Activated T-helper 2 cell treated with anti-CD3 and anti-CD28 coated beads, Interferon-gamma antibody, Interleukin-2, Interleukin-4, amounts not matched to agents 10 μg/mL and 5 μg/mL and 100 μg/mL, durations not matched to agents 14 hours and 24 hours and 36 hours (primary cell): Measurements from ENCODE around the gene OR1F1. TPM values are rescaled to one million over a fixed set of nuclear protein-coding genes. Genes with fewer than 3 reads are reported as not detected.
"Not testable (repeated sequence)": the region's sequence is repeated elsewhere in the genome, so short reads cannot be mapped to it uniquely, and the experiment has no call there.

Experiments used
- DNase-seq: peaks from one replicate; pipeline ENCODE4 v3.0.0; 2021; ENCODE audit warnings: low spot score
- H3K27ac Mint-ChIP-seq: one replicate; pipeline ENCODE4 v1.8.0; 2021; ENCODE audit warnings: mixed read lengths
- H3K27me3 Mint-ChIP-seq: one replicate; pipeline ENCODE4 v1.8.0; 2021; ENCODE audit warnings: low read depth, mixed read lengths
- H3K36me3 Mint-ChIP-seq: one replicate; pipeline ENCODE4 v1.8.0; 2021; ENCODE audit warnings: low read depth, mixed read lengths
- H3K4me1 Mint-ChIP-seq: one replicate; pipeline ENCODE4 v1.8.0; 2021; ENCODE audit warnings: low read depth, mixed read lengths
- H3K4me3 Mint-ChIP-seq: one replicate; pipeline ENCODE4 v1.8.0; 2021; ENCODE audit warnings: low read depth, mild to moderate bottlenecking, moderate library complexity, mixed read lengths
- H3K9me3 Mint-ChIP-seq: one replicate; pipeline ENCODE4 v1.8.0; 2021; ENCODE audit warnings: mixed read lengths
- intact Hi-C: fragments of 100-400 bp; cut with micrococcal nuclease; formaldehyde crosslinking; loops from one replicate; pipeline ENCODE4 v1.15.1; 2023
- total RNA-seq: library from RNA; stranded (reverse); gene quantifications from 2 replicates; pipeline ENCODE4 v1.2.3, GENCODE V29; 2022

Gene OR1F1
- total RNA-seq, result not detected in 2 replicates

GRCh38 chr16:3187798-3188674 is at the start of gene OR1F1:
Gene OR1F1, plus strand, starts transcription at chr16:3188204.
- intact Hi-C loops, result loop anchor here (5.0 kb wide), 1 partner anchor 36 kb away; no protein-coding TSS in a partner anchor
- DNase-seq, result peak; percentile 71
- H3K9me3 Mint-ChIP-seq, result peaks cover 4% of the 10 kb centered on the region
- H3K4me3 Mint-ChIP-seq, result peak within 1 kb of the TSS; percentile 72
- H3K27ac Mint-ChIP-seq, result peak within 1 kb of the TSS; percentile 63
- H3K27me3 Mint-ChIP-seq, result peaks cover 73% of the 10 kb centered on the region
- peaks cover 9% of the 10 kb centered on the region for H3K36me3 Mint-ChIP-seq
- peaks cover 36% of the 10 kb centered on the region for H3K4me1 Mint-ChIP-seq

GRCh38 chr16:3138342-3138741 is 49.7 kb upstream of the OR1F1 start:
- peaks cover 22% of the 10 kb centered on the region for H3K36me3 Mint-ChIP-seq
- no peak for DNase-seq
- H3K4me3 Mint-ChIP-seq, result no peak overlapping the region
- H3K27ac Mint-ChIP-seq, result no peak overlapping the region
- no peaks in the 10 kb centered on the region for H3K9me3 Mint-ChIP-seq
- H3K4me1 Mint-ChIP-seq, result peaks cover 11% of the 10 kb centered on the region
- intact Hi-C loops, result no loop called here
- no peaks in the 10 kb centered on the region for H3K27me3 Mint-ChIP-seq

DNA sequence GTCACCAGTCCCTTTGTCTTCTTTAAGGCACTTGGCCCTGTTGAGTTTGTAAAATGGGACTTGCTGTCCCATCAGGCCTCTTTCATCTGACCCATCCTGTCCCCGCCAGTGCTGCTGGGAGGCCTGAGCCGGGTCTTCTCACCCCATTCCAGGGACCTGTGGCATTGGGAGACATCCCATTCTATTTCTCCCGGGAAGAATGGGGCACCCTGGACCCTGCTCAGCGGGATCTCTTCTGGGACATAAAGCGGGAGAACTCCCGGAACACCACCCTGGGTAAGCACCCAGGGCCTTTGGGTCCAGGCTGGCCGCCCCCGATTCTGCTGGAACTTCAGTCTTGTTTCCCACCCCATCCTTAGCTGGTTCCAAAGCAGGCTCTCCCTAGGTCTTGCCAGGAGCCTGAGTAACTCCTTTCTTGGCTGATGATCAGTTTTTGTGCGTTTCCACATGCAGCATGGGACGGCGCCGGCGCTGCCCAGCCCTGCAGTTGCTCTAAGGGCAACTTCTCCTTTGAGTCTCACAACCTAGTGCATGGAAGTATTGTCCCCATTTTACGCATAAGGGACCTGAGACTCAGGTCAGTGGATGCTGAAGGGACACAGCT is 49.1 kb upstream of the OR1F1 start:
- no peaks in the 10 kb centered on the region for H3K9me3 Mint-ChIP-seq
- intact Hi-C loops, result no loop called here

GRCh38 chr16:3139561-3139960 is 48.4 kb upstream of the OR1F1 start:
- H3K4me3 Mint-ChIP-seq, result not testable (repeated sequence)
- H3K36me3 Mint-ChIP-seq, result peaks cover 16% of the 10 kb centered on the region

More for the DNA sequence above, 49.1 kb upstream of the OR1F1 start:
- H3K4me1 Mint-ChIP-seq, result peaks cover 8% of the 10 kb centered on the region
- DNase-seq, result no peak
- no peak overlapping the region for H3K4me3 Mint-ChIP-seq
- H3K27ac Mint-ChIP-seq, result no peak overlapping the region
- H3K36me3 Mint-ChIP-seq, result peaks cover 19% of the 10 kb centered on the region
- H3K27me3 Mint-ChIP-seq, result no peaks in the 10 kb centered on the region

GRCh38 chr16:3140603-3141427 is 47.2 kb upstream of the OR1F1 start:
- H3K4me3 Mint-ChIP-seq, result no peak overlapping the region
- intact Hi-C loops, result no loop called here

More at GRCh38 chr16:3139561-3139960, 48.4 kb upstream of the OR1F1 start:
- H3K27ac Mint-ChIP-seq, DNase-seq, H3K27me3 Mint-ChIP-seq, intact Hi-C loops, H3K4me1 Mint-ChIP-seq, H3K9me3 Mint-ChIP-seq: not testable (repeated sequence)

GRCh38 chr16:3141781-3142311 is 46.2 kb upstream of the OR1F1 start:
- intact Hi-C loops, result no loop called here
- Mint-ChIP-seq H3K27me3 (peaks cover 2% of the 10 kb centered on the region), H3K4me3 (no peak overlapping the region), H3K27ac (no peak overlapping the region), H3K9me3 (no peaks in the 10 kb centered on the region), H3K36me3 (peaks cover 14% of the 10 kb centered on the region), H3K4me1 (no peaks in the 10 kb centered on the region)
- no peak for DNase-seq

More at GRCh38 chr16:3140603-3141427, 47.2 kb upstream of the OR1F1 start:
- Mint-ChIP-seq H3K27ac (no peak overlapping the region), H3K27me3 (peaks cover 2% of the 10 kb centered on the region), H3K9me3 (no peaks in the 10 kb centered on the region), H3K4me1 (peaks cover 5% of the 10 kb centered on the region), H3K36me3 (peaks cover 14% of the 10 kb centered on the region)
- no peak for DNase-seq

- DNase-seq, result no peak
- no peaks in the 10 kb centered on the region for H3K4me1 Mint-ChIP-seq
- H3K4me3 Mint-ChIP-seq, result no peak overlapping the region
- no peak overlapping the region for H3K27ac Mint-ChIP-seq
- H3K36me3 Mint-ChIP-seq, result peaks cover 14% of the 10 kb centered on the region
- intact Hi-C loops, result no loop called here
- H3K27me3 Mint-ChIP-seq, result peaks cover 2% of the 10 kb centered on the region
- no peaks in the 10 kb centered on the region for H3K9me3 Mint-ChIP-seq
Measured at GRCh38 chr16:3142327-3142726, 45.7 kb upstream of the OR1F1 start.

DNA sequence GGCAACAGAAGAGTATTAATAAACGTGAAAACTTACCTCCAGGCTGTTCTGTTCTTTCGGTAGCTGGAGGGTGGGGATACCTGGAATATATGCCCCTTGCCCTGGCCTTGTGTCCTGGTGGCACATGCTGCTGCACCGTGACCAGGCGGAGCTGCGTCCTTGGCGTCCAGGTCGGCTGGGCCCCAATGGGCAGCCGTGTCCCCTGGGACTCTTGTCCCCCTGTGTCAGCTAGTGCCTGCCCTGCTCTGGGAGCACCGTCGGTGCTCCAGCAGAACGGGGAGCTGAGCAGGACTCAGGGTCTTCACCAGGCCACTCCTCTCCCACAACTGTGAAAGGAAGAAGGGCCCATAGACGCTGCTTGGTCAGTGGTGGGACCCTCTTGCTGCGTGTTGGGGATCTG is 45.2 kb upstream of the OR1F1 start:
- DNase-seq, result no peak
- Mint-ChIP-seq H3K36me3 (peaks cover 14% of the 10 kb centered on the region), H3K27me3 (peaks cover 3% of the 10 kb centered on the region), H3K27ac (no peak overlapping the region), H3K9me3 (no peaks in the 10 kb centered on the region), H3K4me1 (no peaks in the 10 kb centered on the region), H3K4me3 (no peak overlapping the region)
- intact Hi-C loops, result no loop called here

DNA sequence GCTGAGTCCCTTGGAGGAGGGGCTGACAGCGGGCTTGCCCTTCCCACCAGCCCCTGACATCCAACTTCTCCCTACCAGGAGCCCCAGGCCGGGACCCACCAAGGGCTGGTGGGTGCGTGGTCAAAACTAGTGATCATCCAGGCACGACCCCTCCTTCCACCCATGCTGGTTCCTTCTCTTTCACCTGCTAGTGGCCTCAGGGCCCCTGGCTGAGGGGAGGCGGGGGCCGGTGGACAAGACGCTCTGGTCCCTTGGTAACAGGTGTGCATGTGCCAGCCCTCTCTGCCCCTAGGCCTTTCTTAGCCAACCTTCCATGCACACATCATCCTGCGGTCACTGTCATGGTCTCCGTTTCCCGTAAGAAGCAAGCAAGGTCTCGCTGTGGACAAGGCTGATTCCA is 44.8 kb upstream of the OR1F1 start:
- no peak overlapping the region for H3K4me3 Mint-ChIP-seq
- H3K27ac Mint-ChIP-seq, result no peak overlapping the region
- H3K36me3 Mint-ChIP-seq, result peaks cover 14% of the 10 kb centered on the region
- peaks cover 3% of the 10 kb centered on the region for H3K27me3 Mint-ChIP-seq
- intact Hi-C loops, result no loop called here
- H3K4me1 Mint-ChIP-seq, result no peaks in the 10 kb centered on the region
- H3K9me3 Mint-ChIP-seq, result no peaks in the 10 kb centered on the region
- DNase-seq, result no peak

DNA sequence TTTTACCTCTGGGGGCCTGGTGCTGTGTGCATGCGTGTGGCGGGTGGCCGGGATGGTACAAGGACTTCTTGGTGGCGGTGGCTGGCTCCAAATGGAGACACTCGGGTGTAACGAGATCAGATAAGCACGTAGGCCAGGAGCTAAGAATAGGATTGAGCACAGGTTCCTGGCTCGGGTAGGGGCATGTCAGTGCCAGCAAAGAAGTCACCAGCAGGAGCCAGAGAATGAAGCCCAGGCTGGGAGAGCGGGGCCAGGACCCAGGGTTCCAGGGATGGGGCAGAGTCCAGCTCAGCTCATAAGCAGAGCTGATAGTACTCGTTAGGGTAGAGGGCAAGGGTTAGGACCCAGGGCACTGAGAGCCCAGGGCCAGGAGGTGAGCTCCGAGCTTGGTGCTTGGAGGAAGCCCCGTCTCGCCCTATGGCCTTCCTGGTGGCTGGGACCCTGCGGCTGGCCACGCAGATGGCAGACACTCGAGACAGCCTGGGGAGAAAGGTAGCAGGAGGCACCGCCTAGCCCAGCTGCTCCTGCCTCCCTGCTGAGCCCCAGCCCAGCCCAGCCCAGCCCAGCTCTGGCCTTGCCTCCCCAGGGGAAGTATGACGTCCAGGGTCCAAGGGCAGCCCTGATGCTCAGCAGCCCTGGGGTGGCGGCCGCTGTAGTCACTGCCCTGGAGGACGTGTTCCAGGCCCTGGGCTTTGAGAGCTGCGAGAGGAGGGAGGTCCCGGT is 44.2 kb upstream of the OR1F1 start:
- H3K27me3 Mint-ChIP-seq, result peaks cover 3% of the 10 kb centered on the region
- no peaks in the 10 kb centered on the region for H3K4me1 Mint-ChIP-seq
- intact Hi-C loops, result no loop called here
- no peak overlapping the region for H3K4me3 Mint-ChIP-seq
- H3K36me3 Mint-ChIP-seq, result peaks cover 13% of the 10 kb centered on the region
- no peaks in the 10 kb centered on the region for H3K9me3 Mint-ChIP-seq
- H3K27ac Mint-ChIP-seq, result no peak overlapping the region
- DNase-seq, result no peak

DNA sequence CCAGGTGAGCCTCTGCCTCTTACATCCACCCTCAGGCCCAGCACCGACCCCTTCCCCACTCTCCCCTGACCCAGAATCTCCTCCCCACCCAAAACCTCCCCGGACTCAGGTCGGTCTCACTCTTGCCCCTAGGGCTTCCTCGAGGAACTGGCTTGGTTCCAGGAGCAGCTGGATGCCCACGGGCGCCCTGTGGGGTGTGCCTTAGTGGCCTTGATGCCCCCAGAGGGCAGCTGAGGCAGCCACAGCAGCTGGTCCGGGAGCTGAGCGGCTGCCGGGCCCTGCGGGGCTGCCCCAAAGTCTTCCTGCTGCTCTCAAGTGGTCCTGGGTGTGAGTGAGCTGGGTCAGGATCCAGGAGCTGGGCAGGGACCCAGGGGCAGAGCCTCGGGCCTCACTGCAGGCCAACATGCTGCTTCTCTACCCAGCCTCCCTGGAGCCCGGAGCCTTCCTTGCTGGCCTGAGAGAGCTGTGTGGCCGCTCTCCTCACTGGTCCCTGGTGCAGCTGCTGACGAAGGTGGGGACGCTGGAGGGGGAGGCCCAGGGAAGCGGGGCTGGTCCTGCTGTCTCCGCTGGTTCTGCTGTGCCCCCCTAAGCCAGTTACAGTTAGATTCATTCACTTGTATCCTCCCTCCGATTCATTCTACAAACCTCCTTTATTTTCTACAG is 43.6 kb upstream of the OR1F1 start:
- no peak for DNase-seq
- no peak overlapping the region for H3K27ac Mint-ChIP-seq
- peaks cover 8% of the 10 kb centered on the region for H3K36me3 Mint-ChIP-seq
- intact Hi-C loops, result no loop called here
- peaks cover 5% of the 10 kb centered on the region for H3K4me1 Mint-ChIP-seq
- no peak overlapping the region for H3K4me3 Mint-ChIP-seq
- no peaks in the 10 kb centered on the region for H3K9me3 Mint-ChIP-seq
- H3K27me3 Mint-ChIP-seq, result peaks cover 3% of the 10 kb centered on the region
